NCI-H1417 treated with DMSO at 0.1 percent for 48 hours (cell line): ENCODE data around the gene FGFRL1.
"Not testable (repeated sequence)": the region's sequence is repeated elsewhere in the genome, so short reads cannot be mapped to it uniquely, and the experiment has no call there.

Experiments
- DNase-seq: peaks from one replicate; lab custom pipeline; 2025; lab: John Stamatoyannopoulos, UW

FGFRL1 gene

DNA sequence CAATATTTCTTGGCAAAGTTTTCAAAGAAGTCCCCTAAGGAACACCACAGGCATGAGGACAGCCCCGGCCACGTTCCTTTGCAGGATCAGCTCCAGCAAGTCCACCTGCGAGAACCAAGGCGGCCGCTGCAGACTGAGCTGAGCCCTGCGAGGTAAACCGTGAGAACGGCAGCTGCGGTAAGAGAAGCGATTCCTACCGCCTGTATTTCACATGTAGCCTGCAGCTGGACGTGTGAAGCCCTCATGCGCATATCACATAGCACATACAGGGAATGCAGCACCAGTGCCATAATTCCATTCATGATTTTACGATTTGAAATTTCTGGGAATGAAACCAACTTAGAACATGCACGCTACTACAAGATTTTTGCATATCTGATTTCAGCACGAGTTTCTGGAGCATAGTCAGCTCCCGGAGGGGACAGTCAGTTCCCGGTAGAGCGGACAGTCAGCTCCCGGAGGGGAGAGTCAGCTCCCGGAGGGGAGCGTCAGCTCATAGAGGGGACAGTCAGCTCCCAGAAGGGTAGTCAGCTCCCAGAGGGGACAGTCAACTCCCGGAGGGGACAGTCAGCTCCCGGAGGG, 41.7 kb downstream of the FGFRL1 start:
- DNase-seq, result no peak

DNA sequence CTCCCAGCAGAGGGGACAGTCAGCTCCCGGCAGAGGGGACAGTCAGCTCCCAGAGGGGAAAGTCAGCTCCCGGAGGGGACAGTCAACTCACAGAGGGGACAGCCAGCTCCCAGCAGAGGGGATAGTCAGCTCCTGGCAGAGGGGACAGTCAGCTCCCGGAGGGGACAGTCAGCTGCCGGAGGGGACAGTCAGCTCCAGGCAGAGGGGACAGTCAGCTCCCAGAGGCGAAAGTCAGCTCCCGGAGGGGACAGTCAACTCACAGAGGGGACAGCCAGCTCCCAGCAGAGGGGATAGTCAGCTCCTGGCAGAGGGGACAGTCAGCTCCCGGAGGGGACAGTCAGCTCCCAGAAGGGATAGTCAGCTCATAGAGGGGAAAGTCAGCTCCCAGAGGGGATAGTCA, 42.5 kb downstream of the FGFRL1 start:
- DNase-seq, result not testable (repeated sequence)

GRCh38 chr4:1054696-1055242, 43.3 kb downstream of the FGFRL1 start:
- DNase-seq, result not testable (repeated sequence)

DNA sequence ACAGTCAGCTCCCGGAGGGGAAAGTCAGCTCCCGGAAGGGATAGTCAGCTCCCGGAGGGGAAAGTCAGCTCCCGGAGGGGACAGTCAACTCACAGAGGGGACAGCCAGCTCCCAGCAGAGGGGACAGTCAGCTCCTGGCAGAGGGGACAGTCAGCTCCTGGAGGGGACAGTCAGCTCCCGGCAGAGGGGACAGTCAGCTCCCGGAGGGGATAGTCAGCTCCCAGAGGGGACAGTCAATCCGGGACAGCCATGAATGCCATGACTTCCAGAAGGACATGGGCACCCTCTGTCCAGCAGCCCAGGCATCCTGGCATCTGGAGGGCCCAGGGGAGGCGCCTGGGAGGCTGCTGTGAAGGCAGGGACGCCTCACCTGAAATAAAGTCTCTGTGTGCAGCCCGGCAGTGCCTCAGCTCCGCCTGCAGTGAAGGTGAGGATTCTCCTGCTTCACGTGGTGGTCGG, 43.8 kb downstream of the FGFRL1 start:
- not testable (repeated sequence) for DNase-seq

DNA sequence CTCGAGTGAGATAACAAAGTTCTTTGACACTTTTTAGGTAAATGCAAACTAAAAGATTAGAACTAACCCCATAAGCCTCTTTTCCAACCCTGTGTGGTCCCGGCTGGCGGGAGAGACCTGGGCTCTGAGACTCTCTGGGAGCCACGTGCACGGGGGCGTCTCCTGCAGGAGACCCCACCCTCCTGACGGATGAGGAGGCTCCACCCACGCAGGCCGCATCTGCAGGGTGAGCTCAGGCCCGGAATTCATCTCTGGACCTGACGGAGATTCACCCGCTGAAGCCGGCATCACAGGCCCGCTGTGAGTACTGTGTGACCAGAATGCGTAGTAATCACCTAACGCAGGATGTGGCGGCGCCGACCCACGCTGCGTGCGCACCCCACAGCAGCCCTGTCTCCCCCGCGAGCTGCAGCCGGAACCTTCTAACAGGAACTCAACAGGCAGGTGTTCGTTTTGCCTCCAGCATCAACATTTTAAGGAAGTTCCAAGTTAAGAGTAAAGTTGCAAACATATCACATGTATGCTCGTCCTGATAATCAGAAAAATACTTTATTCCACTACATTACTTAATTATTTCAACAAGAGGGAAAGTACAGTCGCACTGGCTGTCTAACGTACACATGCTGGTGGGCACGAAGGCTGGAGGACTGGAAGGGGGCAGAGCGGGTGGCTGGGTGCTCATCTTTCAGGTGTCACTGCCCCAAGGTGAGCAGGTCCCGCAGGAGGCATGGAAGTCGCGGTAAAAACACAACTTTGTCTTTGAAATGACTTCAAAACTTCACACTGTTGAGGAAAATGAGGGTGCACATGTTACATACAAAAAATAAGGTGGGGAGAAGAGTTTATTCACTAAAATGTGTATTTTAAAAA, 44.5 kb downstream of the FGFRL1 start:
- DNase-seq, result no peak

GRCh38 chr4:1056671-1057402, 45.4 kb downstream of the FGFRL1 start:
- no peak for DNase-seq

DNA sequence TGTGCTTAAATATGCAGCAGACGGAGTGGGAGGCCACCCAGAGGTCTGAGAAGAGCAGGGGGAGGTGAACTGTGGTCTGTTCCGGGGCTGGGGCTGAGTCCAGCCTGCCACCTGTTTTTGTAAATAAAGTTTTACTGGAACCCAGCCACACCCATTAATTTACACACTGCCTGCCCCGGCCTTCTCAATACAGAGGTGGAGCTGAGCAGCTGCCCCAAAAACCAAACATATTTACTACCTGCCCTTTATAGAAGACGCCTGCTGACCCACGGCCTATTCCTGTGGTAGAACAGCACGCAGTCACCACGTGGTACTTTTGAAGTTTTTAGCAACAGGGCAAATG, 45.9 kb downstream of the FGFRL1 start:
- no peak for DNase-seq

DNA sequence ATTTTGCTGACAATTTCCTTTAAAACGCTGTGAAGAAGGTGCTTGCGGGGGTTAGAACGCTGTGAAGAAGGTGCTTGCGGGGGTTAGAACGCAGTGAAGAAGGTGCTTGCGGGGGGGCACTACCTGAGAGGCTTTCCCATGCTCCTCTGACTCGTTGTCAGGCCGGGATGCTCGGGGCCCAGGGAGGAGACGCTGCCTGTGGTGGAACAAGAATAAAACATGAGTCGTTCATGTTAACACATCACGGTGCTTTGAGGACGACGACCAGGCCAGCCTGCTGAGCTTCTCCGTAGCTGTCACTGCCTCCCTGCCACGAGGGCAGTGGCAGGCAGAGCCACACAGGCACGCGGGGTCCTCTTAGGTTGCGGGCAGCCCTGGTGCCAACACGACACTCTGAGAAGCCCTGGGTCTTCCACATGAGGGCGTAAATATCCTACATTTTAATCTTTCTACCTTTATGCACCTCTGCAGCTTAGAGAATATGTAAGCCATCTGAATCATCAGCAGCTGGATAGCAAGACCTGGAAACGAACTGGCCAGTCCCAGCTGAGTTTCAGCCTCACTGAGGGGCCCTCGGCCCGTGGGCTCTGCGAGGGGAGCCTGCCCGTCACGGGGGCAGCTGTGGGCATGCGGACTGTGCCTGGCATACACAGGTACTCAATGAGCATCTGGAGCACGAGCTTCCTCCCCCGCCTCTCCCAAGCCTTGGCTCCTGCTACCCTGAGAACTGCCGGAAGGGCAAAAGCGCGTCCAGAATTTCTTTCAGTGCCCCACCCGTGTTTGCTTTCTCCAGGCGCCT, 47.0 kb downstream of the FGFRL1 start:
- DNase-seq, result no peak

DNA sequence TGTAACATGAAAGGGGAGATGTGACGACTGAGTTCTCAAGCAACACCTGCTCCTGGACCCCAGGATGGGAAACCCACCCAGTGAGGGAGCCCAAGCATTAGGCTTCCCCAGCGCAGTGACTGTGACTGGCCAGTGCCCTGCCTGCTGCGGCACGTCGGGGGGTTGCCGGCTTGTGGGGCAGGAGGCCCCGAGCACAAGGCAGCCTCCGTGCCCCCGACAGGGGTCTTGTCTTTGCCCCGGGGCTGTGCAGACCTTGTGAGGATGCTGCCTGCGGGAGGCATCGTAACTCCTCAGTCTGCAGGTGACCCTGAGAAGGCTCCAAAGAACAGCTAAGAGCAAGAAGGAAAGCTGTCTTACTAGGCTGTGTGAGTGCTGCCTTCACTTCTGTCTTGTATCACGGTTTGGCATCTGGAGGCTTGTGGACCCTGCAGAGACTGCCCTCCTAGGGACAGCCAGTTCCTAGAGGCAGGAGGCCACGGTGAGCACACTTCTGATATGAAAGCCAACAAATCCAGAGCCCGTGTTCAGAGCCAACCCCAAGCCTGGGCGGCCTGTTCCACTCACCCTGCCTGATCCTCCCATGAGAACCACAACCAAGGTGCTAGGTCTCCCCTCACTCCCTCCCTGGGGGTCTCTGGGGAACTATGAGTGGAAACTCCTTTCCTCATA, 47.7 kb downstream of the FGFRL1 start:
- DNase-seq, result no peak

DNA sequence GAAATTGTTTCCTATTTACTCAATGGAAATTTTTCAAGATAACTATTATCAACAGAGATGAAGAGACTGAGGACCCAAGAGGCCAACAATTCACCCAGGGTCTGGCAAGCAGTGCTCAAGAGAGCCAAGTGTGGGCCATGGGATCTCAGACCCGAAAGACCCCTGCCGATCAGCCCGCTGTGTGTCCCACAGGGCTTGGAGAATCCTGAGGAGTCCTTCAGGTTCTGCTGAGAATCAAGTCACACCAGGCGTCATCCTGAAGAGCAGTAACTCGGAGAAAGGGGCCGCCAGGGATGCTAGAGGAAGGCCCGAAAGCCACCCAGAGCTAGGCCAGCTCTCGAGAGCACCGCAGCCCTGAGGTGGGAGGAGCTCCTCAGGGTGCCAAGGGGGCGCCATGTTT, 48.7 kb downstream of the FGFRL1 start:
- DNase-seq, result no peak

- DNase-seq, result no peak
Observed at GRCh38 chr4:1060621-1061020, 49.2 kb downstream of the FGFRL1 start.

- no peak for DNase-seq
Observed at GRCh38 chr4:1061056-1061700, 49.8 kb downstream of the FGFRL1 start.

- DNase-seq, result no peak
Observed at GRCh38 chr4:1061760-1062159, 50.3 kb downstream of the FGFRL1 start.

GRCh38 chr4:1062419-1062818, 51.0 kb downstream of the FGFRL1 start:
- no peak for DNase-seq

GRCh38 chr4:1065732-1066131, 54.3 kb downstream of the FGFRL1 start:
- no peak for DNase-seq

DNA sequence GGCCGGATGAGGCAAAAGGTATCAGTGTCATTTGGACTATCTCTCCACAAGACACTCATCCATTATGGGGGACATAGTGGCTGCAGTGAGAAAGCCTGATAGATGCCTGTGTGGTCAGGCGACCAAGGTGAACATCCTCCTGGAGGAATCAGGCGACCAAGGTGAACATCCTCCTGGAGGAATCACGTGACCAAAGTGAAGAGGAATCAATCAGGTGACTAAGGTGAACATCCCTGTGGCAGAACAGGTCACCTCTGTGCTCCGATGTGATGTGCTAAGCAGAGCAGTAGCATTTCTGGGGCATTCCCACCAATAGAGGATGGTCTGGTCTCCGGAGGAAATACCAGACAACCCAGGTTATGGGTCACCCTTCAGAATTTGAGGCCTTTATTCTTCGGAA, 58.0 kb downstream of the FGFRL1 start:
- no peak for DNase-seq

DNA sequence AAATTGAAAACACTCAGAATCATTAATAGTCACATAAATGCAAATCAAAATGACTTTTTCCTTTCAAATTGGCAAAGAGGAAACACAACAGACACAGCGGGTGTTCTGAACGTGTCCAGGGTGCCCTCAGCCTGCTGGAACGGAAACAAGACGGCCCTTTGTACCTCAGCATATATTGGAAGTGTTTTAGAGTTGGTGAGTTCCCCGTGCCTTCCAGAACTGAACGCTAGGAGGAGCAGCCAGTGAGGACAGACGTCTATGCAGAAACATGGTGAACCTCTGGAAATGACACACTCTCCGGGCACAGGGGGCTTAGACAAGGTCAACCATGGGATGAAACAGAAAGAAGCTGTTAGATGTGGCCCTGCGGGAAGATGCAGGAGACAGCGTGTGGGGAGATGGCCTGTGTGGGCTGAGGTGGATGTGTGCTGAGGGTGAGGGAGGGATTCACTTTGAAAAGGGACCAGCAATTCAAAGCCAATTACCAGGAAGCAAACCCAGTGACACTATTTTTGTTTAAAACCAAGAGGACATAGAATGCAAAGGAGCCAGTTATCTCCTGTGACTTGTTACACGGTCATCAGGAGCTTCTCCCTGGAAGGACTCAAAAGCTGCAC, 61.5 kb downstream of the FGFRL1 start:
- no peak for DNase-seq

DNA sequence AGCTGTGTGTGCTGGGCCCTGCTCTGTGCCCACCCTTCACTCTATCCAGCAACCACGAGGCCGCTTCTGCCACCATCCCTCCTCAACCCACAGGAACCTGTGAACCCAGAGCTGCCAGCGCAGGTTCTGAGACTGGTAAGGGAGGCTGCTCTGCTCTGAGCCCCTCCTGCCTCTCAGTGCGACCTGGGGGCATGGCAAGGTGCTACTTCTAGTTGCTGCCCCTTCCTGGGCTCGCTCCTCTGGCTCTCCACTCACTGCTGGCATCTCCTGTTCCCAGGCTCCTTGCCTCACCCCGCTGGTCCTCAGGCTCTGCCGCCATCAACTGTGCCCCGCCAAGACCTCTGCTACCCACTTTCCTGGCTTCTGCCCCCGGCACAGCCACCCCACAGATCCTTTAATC, 62.7 kb downstream of the FGFRL1 start:
- no peak for DNase-seq

GRCh38 chr4:1075225-1075624, 63.8 kb downstream of the FGFRL1 start:
- no peak for DNase-seq
